Hindlimb muscle (tissue), 1 donor: ENCODE results near the gene CLK3. TPM values are rescaled to one million over a fixed set of nuclear protein-coding genes. Genes with fewer than 3 reads are reported as not detected.
"Not testable (repeated sequence)": the region's sequence is repeated elsewhere in the genome, so short reads cannot be mapped to it uniquely, and the experiment has no call there.

Source experiments
- DNase-seq: peaks from one replicate; pipeline ENCODE4 v3.0.0-alpha.2; 2013
- polyA plus RNA-seq: library from polyadenylated mRNA; unstranded; fragments of 120-200 nt; gene quantifications from one replicate; pipeline ENCODE4 v1.2.1, GENCODE V29; 2013; ENCODE audit not compliant: insufficient read length

Gene CLK3
- polyA plus RNA-seq, 1 donor: 52.2 TPM

GRCh38 chr15:74646480-74646879, 30.8 kb downstream of the CLK3 start:
- no peak for DNase-seq

- DNase-seq: no peak
Measured at GRCh38 chr15:74648051-74648842, 32.6 kb downstream of the CLK3 start.

- DNase-seq: no peak
Measured at GRCh38 chr15:74651242-74651741, 35.7 kb downstream of the CLK3 start.

GRCh38 chr15:74653426-74654102, 37.9 kb downstream of the CLK3 start:
- no peak for DNase-seq

DNA sequence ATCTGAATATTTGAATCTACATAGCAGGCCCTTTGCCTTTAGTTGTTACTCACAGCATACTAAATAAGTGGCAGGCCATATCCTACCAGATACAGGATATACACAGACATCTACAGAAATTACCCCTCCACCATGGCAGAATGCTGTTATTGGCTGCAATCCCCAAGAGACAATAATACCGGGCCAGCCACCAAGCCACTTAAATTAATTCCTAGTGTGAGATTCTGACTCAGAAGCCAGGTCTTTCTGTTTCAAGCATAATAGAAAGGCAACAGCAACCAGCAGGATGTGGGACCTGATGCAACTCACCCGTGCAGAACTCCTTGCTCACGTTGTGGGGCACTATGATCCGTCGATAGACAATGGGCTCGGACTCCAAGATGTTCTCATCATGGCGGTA, 39.8 kb downstream of the CLK3 start:
- no peak for DNase-seq

DNA sequence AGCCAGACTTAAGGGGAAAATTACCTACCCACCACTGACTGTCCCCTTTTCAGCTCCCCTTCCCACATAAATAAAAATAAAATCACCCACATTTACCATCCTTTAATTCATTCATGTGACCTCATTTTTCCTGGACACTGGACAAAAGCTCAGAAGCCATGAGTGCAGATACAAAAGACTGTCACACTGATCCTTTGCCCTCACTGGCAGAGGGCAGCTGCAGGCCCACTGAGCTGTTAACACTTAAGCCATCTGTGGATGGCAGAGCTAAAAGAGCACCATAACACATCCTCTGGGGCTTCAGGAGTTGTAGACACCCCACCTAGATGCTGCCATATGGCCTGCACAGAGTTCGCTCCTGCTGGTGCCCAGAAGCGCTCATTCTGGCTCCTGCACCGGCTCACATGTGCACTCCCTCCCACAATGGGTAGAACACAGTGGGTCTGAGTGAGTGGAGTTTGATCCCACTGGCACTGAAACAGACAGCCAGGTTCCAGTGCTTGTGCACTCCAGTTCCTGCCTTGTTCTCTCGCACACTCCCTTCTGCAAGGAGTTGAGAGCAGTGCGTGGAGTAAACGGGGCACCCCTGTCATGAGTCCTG, 41.4 kb downstream of the CLK3 start:
- DNase-seq: no peak

DNA sequence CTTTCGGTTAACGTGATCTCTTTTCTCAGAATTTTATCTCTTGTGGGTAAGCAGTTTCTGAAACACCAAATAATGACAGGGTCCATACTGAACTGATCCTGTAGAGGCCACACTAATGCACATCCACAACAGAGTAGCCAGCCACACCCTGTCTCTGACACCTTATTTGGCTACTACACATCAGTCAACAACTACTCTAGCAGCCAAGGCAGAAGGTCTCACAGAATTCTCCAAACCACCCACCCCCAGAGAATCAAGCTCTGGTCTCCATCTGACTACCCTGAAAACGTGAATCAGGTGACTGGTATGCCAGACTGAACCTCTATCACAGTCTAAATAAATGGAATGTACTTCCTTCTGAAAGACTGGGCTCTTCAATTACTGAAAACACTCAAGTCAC, 42.2 kb downstream of the CLK3 start:
- DNase-seq: no peak

- not testable (repeated sequence) for DNase-seq
Measured at GRCh38 chr15:74661280-74661679, 45.6 kb downstream of the CLK3 start.

GRCh38 chr15:74662064-74662860, 46.6 kb downstream of the CLK3 start:
- no peak for DNase-seq

- no peak for DNase-seq
Measured at GRCh38 chr15:74663303-74664027, 47.8 kb downstream of the CLK3 start.

DNA sequence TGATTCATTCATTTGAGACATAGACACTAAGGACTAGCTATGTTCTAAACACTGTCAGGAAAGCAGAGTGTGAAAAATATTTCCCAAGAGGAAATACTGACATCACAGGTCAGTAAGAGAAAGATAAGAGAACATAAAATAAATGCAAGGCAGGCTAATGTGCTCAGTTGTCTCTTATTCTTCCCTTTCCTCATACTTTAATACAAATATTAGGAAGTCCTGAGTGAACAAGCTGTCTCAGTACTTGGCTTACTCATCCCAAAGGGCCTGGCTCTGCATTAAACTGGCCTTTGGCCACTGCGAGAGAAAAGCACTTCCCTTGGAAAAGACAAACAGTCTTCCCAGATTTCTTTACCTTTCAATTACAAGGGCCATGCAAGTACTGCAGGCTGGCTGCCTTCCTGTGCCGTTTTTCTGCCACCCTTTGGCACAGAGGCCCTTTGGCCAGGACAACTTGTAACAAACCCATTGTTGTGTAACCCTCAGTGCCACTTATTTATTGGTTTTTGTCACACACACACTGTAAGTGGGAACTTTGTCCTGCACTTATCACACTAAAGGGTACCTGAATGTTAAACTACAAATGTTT, 48.5 kb downstream of the CLK3 start:
- DNase-seq: peak; percentile 8

- no peak for DNase-seq
Measured at GRCh38 chr15:74664670-74665069, 49.0 kb downstream of the CLK3 start.

DNA sequence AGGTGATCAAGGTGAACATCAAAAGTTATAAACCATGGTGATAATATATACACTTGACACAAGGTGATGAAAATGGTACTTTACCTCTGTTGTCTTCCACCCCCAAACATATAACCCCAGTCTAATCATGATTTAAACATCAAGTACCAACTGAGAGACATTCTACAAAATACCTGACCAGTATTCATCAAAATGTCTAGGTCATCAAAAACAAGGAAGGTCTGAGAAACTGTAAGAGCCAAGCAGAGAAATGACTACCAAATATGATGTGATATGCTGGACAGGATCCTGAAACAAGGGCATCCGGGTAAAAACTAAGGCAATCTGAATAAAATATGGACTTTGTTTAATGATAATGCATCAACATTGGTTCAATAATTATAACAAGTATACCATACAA, 52.3 kb downstream of the CLK3 start:
- DNase-seq: no peak

DNA sequence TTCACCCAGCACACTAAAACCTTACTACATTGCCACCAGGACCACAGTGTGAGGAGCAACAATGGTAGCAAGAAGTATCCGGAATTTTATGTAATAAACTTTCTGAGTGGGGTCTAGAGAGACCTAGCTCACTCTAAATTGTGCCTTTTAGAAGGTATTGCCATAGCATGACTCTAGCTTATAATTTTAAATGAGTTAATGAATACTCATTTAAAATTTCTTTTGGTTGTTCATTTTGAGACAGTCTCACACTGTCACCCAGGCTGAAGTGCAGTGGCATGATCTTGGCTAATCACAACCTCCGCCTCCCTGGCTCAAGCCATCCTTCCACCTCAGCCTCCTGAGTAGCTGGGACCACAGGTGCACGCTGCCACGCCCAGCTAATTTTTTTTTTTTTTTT, 54.0 kb downstream of the CLK3 start:
- DNase-seq: no peak

- DNase-seq: no peak
Measured at GRCh38 chr15:74674161-74674560, 58.5 kb downstream of the CLK3 start.

DNA sequence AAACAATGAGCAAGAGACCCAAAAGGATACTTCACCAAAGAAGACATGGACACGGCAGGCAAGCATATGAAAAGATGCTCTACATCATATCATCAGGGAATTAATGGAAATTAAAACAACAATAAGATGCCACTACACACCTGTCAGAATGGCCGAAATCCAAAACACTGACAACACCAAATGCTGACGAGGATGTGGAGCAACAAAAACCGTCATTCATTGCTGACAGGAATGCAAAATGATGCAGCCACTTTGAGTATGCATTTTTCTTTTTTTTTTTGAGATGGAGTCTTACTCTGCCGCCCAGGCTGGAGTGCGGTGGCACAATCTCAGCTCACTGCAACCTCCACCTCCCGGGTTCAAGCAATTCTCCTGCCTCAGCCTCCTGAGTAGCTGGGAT, 61.2 kb downstream of the CLK3 start:
- no peak for DNase-seq

Other genes with a start within 250 kb of the CLK3 start
- gene CYP11A1, start 248.2 kb upstream of the CLK3 start, polyA plus RNA-seq: 1.4 TPM
- 5.2 TPM for gene SEMA7A, start 181.9 kb upstream of the CLK3 start, polyA plus RNA-seq
- 30.8 TPM for gene UBL7, start 154.7 kb upstream of the CLK3 start, polyA plus RNA-seq
- 5.6 TPM for gene ARID3B, start 74.6 kb upstream of the CLK3 start, polyA plus RNA-seq
- 29.3 TPM for gene EDC3, start 80.2 kb downstream of the CLK3 start, polyA plus RNA-seq
- gene CYP1A1, start 109.7 kb downstream of the CLK3 start, polyA plus RNA-seq: not detected
- gene CYP1A2, start 133.0 kb downstream of the CLK3 start, polyA plus RNA-seq: not detected
- 36.3 TPM for gene CSK, start 166.2 kb downstream of the CLK3 start, polyA plus RNA-seq
- gene LMAN1L, start 197.0 kb downstream of the CLK3 start, polyA plus RNA-seq: not detected
- gene CPLX3, start 210.8 kb downstream of the CLK3 start, polyA plus RNA-seq: not detected
- gene ULK3, start 227.3 kb downstream of the CLK3 start, polyA plus RNA-seq: 49.3 TPM